ENCODE data around the gene SBF2. TPM values are rescaled to one million over a fixed set of nuclear protein-coding genes. Genes with fewer than 3 reads are reported as not detected.

SBF2 gene
- total RNA-seq, 1 donor from 2014 or later = 16.7 TPM

DNA sequence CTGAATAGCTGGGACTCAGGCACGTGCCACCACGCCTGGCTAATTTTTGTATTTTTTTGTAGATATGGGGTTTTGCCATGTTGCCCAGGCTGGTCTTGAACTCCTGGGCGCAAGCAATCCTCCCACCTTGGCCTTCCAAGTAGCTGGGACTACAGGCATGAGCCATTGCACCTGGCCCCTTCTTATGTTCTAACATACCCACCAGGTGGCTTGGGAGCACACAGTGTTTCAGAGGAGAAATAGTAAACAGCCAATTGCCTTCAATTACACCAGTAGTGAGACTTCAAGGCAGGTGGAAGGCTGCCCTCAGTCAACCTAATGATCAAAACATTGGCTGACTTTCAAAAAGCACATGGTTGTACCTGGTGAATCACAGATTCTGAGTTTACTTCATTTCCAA lies 462.9 kb downstream of the SBF2 start:
- DNase-seq (ENCODE audit: low spot score) (no peak), ATAC-seq (no peak)

DNA sequence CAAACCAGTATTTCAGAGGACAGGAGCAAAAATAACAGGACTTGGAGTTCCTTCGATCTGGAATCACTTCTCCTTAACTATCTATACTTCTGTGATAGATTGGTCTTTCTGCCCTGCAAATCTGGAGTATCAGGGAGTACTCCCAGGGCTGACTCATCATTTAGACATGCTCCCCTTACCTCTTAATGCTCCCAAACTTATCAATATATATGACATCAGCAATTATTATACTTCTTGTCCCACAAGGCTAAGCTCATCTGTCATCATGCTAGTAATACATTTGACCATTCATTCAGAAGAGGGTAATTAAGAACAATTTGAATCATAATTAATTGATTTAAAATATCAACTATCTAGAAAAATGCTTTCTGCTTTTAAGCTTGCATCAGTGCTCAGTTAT lies 466.3 kb downstream of the SBF2 start:
- ATAC-seq (no peak), DNase-seq (ENCODE audit: low spot score) (no peak)

DNA sequence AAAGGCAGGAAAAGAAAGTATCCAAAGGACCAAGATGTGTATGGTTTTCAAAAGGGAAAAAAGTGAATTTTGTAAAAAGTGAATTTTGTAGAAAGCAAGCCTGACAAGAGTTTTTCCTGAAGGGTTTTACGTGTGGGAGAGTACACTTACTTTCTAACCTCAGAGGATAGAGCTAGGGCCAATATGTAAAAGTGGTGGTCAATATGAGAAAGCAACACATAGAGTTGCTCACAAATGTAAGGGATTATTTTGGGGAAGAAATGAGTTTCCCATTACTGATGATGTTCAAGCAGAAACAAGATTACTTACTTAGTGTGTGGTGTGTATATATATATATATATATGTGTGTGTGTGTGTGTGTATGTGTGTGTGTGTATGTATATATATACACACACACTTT lies 467.6 kb downstream of the SBF2 start:
- ATAC-seq (no peak), DNase-seq (ENCODE audit: low spot score) (no peak)

DNA sequence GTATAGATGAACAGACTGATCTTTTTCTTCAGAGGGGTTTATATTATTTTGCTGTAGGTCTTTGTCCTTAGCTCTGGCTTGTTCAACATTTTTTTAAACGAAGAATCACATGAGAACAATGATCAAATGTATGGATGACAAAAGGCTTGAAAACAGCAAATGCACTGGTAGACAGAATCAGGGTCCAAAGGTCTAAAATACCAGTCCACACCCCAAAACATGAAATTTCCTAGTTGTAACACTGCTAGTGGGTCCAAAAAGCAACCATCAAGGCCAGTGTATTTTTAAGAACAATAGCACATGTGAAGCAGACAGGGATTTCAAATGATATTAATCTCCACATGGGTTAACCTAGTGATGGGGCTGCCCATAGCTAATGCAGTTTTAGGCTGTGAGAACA lies 468.1 kb downstream of the SBF2 start:
- ATAC-seq = no peak
- no peak for DNase-seq (ENCODE audit: low spot score)

DNA sequence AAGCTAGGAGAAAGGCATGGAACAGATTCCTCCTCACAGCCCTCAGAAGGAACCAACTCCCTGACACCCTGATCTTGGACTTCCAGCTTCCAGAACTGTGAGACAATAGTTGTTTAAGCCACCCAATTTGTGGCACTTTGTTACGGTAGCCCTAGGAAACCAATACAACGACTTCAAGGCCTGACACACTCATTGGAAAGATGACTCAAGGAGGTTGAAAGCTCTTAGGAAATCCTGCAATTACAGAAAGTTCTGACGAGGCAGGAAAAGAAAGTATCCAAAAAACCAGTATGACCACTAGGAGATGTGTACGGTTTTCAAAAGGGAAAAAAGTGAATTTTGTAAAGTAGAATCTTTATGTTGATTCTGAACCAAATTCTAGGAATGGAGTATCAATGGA lies 468.7 kb downstream of the SBF2 start:
- DNase-seq (ENCODE audit: low spot score) (no peak), ATAC-seq (no peak)

DNA sequence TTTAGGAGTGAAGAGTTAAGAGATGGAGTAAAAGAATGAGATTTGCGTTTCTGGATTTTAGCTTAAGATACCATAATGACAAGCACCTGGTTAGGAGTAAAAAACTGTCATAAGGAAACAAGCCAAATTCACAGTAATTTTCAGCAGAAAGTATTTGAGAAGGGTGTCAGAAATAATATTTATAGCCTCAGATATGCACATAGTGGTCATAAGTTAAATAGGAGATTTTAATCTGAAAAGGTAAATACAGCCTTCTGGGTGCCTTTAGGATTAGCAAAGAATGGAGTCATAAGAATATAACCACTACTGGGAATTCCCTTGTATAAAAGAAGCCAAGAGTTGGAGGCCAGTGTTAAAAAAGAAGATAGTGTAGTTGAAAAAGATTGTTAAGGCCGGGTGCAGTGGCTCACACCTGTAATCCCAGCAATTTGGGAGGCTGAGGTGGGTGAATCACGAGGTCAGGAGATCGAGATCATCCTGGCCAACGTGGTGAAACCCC lies 470.1 kb downstream of the SBF2 start:
- DNase-seq (ENCODE audit: low spot score) = no peak
- no peak for ATAC-seq

DNA sequence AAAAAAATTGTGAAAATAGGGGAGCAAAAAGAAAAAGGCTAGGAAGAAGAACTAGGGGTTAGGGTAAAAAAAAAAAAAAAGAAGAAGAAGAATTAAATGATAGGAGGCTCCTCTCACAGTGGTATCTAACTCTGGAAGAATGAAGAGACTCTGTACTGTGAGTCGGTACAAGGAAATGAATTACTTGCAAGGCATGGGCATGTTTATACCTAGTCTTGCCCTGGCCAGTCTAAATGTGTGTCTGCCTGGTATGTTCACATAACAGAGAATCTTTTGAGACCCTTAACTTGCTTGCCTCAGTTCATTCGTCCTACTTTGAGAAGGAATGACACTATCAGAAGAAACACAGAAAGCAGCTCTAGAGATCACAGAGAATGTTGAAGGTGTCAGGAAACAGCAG lies 470.6 kb downstream of the SBF2 start:
- no peak for ATAC-seq
- DNase-seq (ENCODE audit: low spot score) = no peak

DNA sequence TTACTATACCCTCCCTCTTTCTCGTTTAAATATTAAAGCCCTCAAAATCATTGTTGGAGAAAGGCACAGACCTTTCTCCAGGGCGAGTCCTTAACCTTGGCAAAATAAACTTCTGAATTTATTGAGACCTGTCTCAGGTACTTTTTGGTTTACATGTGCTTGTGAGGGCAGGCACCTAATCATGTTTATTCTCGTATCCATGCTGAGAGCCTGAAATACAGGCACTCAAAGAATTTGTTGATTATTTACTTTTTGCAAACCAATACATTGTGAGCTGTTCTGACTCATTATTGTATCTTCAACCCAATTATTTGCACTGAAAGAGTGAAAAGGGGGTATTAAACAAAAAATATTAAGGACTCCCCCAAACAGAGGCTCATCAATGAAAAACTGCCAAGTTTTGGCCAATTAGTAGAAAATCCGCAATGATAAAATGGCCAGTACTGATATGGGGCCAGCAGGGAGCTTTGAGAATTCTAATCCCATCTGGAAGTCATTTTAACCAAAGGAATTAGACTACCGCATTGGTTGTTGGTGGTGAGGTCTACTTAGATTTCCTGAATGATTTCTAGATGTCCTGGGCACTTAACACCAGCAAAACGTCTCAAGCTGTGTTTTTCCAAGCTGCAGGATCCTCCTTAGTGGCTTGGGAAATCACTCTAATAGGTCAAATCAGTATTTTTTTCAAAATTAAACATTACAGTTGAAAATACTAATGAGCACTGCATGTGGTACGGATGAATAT lies 472.8 kb downstream of the SBF2 start:
- no peak for DNase-seq (ENCODE audit: low spot score)
- no peak for ATAC-seq

DNA sequence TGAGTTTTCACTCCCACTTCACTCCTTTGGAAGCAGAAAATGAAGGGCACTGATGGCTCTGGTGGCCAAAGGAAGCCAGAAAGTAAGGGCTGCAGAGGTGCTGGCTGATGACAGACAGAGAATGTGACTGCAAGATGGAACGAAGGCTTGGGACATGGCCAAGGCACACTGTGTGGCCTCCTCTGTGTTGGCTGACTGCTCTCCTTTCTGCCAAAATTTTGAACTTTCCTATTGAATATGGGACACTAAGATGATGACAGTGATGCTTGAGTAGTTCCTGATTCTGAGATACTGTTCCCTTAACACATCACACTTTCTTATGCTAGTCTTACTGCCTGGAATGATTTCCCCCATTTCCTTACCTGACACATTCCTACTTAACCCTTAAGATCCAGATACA lies 473.8 kb downstream of the SBF2 start:
- no peak for ATAC-seq

DNA sequence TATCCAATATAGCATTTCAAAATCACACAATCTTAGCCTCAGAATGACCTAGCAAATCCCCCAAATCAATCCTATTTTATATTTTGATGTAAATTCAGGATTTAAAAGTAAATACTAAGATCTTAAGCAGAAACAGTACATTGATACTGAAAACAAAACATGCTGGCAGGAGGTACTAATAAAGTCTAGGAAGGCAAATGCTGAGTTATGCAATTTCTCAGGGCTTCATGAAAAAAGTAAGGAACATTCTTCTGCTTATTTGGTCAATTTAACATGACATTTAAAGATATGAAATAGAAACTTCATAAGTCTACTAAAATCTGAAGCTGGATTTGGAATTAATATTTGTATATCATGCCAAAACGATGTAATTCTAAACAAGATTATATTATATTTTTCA lies 476.8 kb downstream of the SBF2 start:
- ATAC-seq = no peak
- no peak for DNase-seq (ENCODE audit: low spot score)

More for the DNA sequence above, 473.8 kb downstream of the SBF2 start:
- no peak for DNase-seq (ENCODE audit: low spot score)

DNA sequence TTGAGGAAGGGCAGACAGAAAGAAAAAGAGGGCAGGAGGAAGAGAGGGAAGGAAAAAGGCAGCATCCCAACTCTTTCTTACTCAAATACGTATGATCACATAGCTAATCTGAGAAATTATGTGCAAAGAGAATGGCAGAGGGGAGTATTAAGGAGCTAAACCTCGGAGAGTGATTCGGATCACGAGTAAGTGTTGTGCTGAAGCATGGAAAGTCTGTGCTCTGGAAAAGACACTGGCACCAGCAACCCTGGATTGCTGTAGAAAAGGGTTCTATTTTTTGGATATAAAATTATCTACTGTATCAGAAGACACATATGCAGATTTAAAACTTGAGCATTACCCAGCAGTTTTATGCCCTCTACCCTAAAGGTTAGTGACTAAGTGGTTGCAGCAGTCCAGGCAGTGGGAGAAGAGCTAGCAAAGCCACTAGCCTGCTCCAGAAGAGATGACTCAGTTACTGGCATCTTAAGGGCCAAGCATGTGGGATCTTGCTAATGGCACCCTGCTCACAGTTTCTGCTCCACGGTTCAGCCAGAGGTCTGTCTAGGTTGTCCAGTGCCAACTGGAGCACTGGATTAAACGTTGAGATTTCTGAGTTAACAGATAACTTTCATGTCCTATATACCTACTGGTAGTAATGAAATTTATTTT lies 478.4 kb downstream of the SBF2 start:
- DNase-seq (ENCODE audit: low spot score) = no peak
- no peak for ATAC-seq

DNA sequence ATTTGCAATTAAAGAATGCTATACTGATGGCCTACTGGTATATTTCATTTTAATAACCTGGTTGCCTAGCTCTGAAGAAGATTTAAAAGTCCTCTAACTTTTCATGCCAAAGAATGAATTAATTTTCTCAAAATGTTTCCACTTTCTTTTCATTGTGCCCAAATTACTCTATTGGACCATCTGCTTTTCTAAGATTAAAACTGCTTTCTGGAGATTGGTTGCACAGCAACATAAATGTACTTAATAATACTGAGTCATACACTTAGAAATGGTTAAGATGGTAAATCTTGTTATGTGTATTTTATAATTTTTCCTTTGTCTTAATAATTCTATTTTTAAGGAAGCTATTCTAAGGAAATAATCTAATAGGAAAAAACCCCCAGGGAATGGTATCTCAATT lies 479.9 kb downstream of the SBF2 start:
- ATAC-seq = no peak
- no peak for DNase-seq (ENCODE audit: low spot score)

DNA sequence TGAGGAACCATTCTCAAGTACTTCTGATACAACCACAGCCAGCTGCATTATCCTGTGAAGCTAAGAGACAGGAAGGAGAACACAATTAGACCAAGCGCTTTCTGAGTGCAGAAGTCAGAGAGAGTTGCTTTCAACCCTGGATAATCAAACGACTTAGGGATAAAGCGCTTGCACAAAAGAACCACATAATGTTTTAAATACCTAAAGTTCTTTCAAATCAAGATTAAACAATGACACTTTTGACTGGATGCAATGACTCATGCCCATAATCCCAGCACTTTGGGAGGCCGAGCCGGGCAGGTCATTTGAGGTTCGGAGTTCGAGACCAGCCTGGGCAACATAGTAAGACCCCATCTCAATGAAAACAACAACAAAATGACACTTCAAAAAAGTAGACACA lies 485.1 kb downstream of the SBF2 start:
- ATAC-seq = no peak
- DNase-seq (ENCODE audit: low spot score) = no peak

DNA sequence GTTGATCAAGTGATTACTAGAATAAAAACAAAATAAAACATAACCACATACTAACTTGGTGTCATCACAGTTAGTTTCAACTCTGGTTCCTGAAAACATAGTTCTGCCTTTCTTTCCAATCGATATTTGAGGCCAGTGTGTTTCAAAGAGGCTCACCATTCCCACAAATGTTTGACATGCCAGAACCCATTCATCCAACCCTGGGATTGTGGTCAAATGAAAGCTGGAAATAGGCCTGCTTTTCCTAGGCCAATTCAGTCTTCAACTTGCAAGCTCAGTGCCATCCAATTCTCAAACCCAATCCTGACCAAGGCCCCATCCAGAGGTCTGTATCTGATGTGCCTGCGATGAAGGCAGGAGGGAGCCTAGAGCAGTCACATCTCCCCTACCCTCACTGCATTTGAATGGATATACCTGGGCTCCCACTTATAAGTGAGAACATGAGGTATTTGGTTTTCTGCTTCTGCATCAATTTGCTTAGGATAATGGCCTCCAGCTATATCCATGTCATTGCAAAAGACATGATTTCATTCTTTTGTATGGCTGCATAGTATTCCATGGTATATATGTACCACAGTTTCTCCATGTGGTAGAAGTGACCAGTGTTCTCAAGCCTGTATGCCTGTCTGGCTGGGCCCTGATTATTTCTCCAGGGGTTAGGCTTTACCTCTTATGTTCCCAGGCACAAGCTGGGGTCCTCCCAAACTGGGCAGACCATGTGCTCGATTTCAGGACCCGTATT lies 486.9 kb downstream of the SBF2 start:
- no peak for ATAC-seq
- no peak for DNase-seq (ENCODE audit: low spot score)

DNA sequence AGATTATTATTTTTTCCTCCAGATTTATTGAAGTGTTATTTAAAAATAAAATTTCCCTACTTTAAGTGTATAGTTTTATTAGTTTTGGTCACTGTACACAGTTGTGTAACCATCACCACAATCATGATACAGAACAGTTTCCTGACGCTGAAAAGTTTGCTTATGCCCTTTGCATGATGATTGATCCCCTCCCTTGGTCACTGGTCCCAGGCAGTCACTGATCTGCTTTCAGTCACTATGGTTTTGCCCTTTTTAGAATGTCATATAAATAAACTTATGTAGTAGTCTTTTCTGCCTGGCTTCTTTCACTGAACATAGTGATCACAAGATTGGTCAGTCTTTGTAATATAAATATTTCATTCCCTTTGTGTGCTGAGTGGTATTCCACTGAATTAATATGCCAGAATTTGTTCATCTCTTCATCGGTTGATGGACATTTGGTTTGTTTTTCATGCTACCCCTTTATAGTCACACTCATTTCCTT lies 489.6 kb downstream of the SBF2 start:
- DNase-seq (ENCODE audit: low spot score) (no peak), ATAC-seq (no peak)

DNA sequence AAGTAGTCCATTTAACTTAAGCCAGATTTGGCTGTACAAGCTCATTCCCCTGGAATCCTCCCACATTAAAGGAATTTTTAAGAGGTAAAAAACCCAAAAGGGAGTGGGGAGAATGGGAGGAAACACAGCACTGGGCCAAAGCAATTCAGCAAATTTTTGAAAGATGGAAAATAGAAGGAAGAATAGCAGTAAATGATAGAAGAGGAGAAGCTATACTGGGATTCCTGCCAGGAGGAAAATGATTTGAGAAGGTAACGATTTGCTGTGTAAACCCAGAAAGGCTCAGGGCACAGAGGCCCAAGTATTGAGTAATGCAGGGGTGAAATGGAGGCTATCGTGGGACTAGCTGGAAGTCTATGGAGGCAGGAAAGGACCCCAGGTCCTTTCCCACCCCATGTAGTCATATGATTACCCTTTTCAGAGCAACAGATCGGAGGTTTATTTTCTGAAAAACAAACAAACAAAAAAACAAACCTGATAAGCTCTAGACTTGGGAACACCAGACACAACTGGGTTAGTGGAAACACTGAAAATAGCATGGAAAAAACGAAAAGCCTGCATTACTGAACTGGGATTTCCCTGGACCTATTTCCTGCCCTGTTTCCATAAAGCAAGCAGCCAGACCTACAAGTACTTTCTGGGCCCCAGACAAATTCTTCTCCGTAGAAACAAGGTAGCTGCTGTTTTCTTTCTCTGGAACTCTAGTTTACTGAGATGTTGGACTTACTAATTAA lies 490.2 kb downstream of the SBF2 start:
- DNase-seq (ENCODE audit: low spot score) = no peak
- peak; percentile 42 for ATAC-seq

DNA sequence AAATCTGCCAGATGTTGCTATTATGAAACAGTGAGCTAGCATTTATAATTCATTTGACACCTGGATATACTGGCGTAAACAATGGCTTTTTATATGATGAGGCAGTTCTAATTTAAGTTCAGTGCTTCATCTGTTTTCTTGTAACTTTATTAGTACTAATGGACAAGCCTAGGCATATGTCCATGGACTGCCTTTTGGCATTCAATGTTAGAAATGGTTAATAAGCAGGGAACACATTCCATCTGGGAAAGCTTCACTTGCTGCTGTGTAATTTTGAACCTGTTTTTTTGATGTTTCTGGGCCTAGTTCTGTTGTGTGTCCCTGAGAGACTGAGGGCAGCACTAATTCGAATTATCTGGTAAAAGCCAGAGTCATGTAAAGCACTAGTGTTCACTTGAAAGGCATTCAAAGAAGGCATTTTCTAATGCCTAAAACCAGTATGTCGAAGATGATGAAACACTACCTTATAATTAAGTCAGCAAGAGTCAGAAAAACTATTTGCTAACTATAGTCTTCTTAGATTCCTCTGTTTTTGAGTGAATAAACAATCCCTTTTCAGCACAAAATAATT lies 491.6 kb downstream of the SBF2 start:
- DNase-seq (ENCODE audit: low spot score) (no peak), ATAC-seq (no peak)

DNA sequence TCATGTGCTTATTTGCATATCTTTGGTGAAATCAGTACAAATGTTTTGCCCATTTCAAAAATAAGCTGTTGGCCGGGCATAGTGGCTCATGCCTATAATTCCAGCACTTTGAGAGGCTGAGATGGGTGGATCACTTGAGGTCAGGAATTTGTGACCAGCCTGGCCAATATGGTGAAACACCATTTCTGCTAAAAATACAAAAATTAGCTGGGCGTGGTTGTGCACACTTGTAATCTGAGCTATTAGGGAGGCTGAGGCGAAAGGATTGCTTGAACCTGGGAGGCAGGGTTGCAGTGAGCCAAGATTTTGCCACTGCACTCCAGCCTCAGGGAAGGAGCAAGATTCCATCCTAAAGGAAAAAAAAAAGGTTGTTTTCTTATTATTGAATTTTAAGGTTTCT lies 494.1 kb downstream of the SBF2 start:
- ATAC-seq (no peak), DNase-seq (ENCODE audit: low spot score) (no peak)

DNA sequence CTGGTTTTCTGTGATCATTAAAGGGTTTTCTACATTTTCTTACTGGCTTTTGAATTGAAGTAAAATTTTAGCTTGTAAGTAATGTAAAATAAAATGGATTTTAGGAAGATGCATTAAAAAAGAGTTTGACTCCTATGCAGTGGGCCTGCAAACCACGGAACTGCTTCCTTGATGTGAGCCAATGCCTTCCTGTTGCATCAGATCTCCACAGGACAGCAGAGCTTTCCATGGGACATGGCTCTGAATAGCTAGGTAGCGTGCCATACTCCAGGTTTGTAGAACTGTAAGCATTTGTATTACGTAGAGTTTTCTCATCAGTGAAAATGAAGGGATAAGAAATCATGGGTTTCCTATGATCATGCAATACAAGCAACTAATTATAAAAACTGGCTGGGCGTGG lies 496.7 kb downstream of the SBF2 start:
- DNase-seq (ENCODE audit: low spot score) (no peak), ATAC-seq (no peak)

DNA sequence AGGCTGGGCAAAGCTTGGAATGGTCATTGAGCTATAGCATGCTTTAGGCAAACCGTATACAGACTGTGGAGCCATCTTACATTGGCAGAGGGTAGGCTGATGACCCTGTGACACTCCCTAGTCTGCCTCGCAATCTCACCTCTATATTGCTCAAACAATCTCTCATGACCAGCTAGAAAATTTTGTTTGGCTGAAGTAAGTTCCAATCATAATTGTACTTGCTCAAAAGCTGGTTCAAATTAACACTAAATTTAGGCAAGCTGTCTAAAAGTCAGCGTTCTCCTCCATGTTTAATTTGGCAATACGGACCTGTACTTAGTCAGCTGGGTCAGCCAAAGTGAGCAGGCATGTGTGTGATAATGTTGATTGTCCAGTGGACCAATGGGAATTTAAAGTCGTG lies 497.2 kb downstream of the SBF2 start:
- ATAC-seq (peak; percentile 75), DNase-seq (ENCODE audit: low spot score) (no peak)

DNA sequence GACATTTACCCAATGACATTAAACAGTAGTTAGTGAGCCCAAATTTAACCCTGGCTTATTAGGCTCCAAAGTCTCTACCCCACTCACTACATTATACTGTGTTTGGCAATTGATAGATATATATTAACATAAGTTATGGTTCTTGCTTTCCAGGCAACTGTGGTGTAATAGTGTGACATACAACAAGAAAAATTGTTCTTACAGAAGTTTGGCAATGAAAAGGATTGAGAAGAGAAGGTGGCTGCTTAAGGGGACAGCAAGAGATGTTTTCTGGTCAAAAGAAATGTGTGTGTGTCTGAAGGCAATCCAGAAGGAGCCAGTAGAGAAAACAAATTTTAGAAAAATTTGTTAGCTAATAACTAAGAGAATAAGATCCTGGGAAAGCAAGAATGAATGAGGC lies 497.8 kb downstream of the SBF2 start:
- no peak for ATAC-seq
- DNase-seq (ENCODE audit: low spot score) = no peak

All from left lobe of liver (tissue), 2 donors.